DOHH2 (cell line): ENCODE data around the gene CCSER2.

ENCODE experiments used
- H3F3A ChIP-seq: fragments of 200-600 bp; sonication (generic), shearing (Covaris generic); 2 replicates; pipeline ENCODE4 v1.6.0; 2016; ENCODE audit warnings: antibody characterized with exemption, mild to moderate bottlenecking; ENCODE audit not compliant: control insufficient read depth, insufficient read depth
- H3K27ac ChIP-seq: fragments of 200-600 bp; sonication (generic); 2 replicates; pipeline ENCODE4 v1.5.1; 2014; ENCODE audit warnings: low read depth, mild to moderate bottlenecking, low read length, moderate library complexity
- H3K27me3 ChIP-seq: fragments of 200-600 bp; sonication (generic); 2 replicates; pipeline ENCODE4 v1.6.1; 2014; ENCODE audit warnings: mild to moderate bottlenecking, low read length, mixed read lengths; ENCODE audit not compliant: control insufficient read depth
- H3K36me3 ChIP-seq: fragments of 200-600 bp; sonication (generic); 2 replicates; pipeline ENCODE4 v1.6.1; 2014; ENCODE audit warnings: mild to moderate bottlenecking, low read length, moderate library complexity, mixed read lengths; ENCODE audit not compliant: control insufficient read depth
- H3K4me1 ChIP-seq: fragments of 200-600 bp; sonication (generic); 2 replicates; pipeline ENCODE4 v1.6.1; 2014; ENCODE audit warnings: mild to moderate bottlenecking, low read length, mixed read lengths; ENCODE audit not compliant: control insufficient read depth
- H3K4me2 ChIP-seq: fragments of 200-600 bp; sonication (generic); 2 replicates; pipeline ENCODE4 v1.6.0; 2014; ENCODE audit warnings: mild to moderate bottlenecking, low read length, moderate library complexity
- H3K4me3 ChIP-seq: fragments of 200-600 bp; sonication (generic); 2 replicates; pipeline ENCODE4 v1.5.1; 2014; ENCODE audit warnings: mild to moderate bottlenecking, low read length, mixed read lengths
- H3K79me2 ChIP-seq: fragments of 200-600 bp; sonication (generic); 2 replicates; pipeline ENCODE4 v1.6.1; 2014; ENCODE audit warnings: mild to moderate bottlenecking, low read length, mixed read lengths; ENCODE audit not compliant: control insufficient read depth
- H3K9me2 ChIP-seq: fragments of 200-600 bp; sonication (generic); replicated peaks from 2 replicates; pipeline ENCODE4 v1.6.1; 2014; ENCODE audit warnings: mild to moderate bottlenecking, low read length, mixed read lengths; ENCODE audit not compliant: control insufficient read depth
- H3K9me3 ChIP-seq: fragments of 200-600 bp; sonication (generic); 2 replicates; pipeline ENCODE4 v1.6.1; 2014; ENCODE audit warnings: antibody characterized with exemption, low read length, mixed read lengths; ENCODE audit not compliant: control insufficient read depth, insufficient read depth
- H4K20me1 ChIP-seq: fragments of 200-600 bp; sonication (generic); 2 replicates; pipeline ENCODE4 v1.6.0; 2014; ENCODE audit warnings: low read depth, mild to moderate bottlenecking, antibody characterized with exemption, low read length, moderate library complexity; ENCODE audit not compliant: control insufficient read depth, insufficient read depth
- CTCF ChIP-seq: fragments of 200-600 bp; sonication (generic); IDR thresholded peaks from one replicate; pipeline ENCODE4 v1.5.1; 2014; ENCODE audit warnings: antibody characterized with exemption, mild to moderate bottlenecking, low read depth, low read length; ENCODE audit not compliant: poor library complexity, severe bottlenecking
- EZH2phosphoT487 ChIP-seq: fragments of 200-600 bp; sonication (generic); IDR thresholded peaks from 2 replicates; pipeline ENCODE4 v1.6.1; 2017; ENCODE audit warnings: borderline replicate concordance, mild to moderate bottlenecking, antibody characterized with exemption, low read length, moderate library complexity, mixed read lengths

Gene CCSER2

GRCh38 chr10:84546609-84547008 is 218.2 kb downstream of the CCSER2 start:
- H3K4me1 ChIP-seq: no peaks in the 10 kb centered on the region
- H3K27me3 ChIP-seq: no peaks in the 10 kb centered on the region
- no peaks in the 10 kb centered on the region for H3K36me3 ChIP-seq
- no peak overlapping the region for H3K4me2 ChIP-seq
- no peak overlapping the region for H3K4me3 ChIP-seq
- H3K9me2 ChIP-seq: no peaks in the 10 kb centered on the region
- no peaks in the 10 kb centered on the region for H3F3A ChIP-seq
- no peak overlapping the region for H3K27ac ChIP-seq
- H3K79me2 ChIP-seq: no peaks in the 10 kb centered on the region
- TF ChIP-seq EZH2phosphoT487: no peak
- TF ChIP-seq CTCF: no peak
- no peaks in the 10 kb centered on the region for H3K9me3 ChIP-seq
- H4K20me1 ChIP-seq: no peaks in the 10 kb centered on the region

GRCh38 chr10:84547616-84548015 is 219.2 kb downstream of the CCSER2 start:
- TF ChIP-seq EZH2phosphoT487: no peak
- no peak for TF ChIP-seq CTCF
- Histone ChIP-seq H4K20me1 (no peaks in the 10 kb centered on the region), H3K4me2 (no peak overlapping the region), H3K36me3 (no peaks in the 10 kb centered on the region), H3K9me2 (no peaks in the 10 kb centered on the region), H3K9me3 (no peaks in the 10 kb centered on the region), H3K4me3 (no peak overlapping the region), H3K4me1 (no peaks in the 10 kb centered on the region), H3K27me3 (no peaks in the 10 kb centered on the region), H3K27ac (no peak overlapping the region), H3F3A (no peaks in the 10 kb centered on the region), H3K79me2 (no peaks in the 10 kb centered on the region)

- Histone ChIP-seq H3K9me2 (no peaks in the 10 kb centered on the region), H3K79me2 (no peaks in the 10 kb centered on the region), H3K9me3 (no peaks in the 10 kb centered on the region), H3K36me3 (no peaks in the 10 kb centered on the region), H3K27me3 (no peaks in the 10 kb centered on the region), H3K4me3 (no peak overlapping the region), H3K4me1 (no peaks in the 10 kb centered on the region), H4K20me1 (no peaks in the 10 kb centered on the region), H3K4me2 (no peak overlapping the region), H3F3A (no peaks in the 10 kb centered on the region), H3K27ac (no peak overlapping the region)
- TF ChIP-seq CTCF (peak; percentile 50), EZH2phosphoT487 (no peak)
Observed at GRCh38 chr10:84548869-84549268, 220.5 kb downstream of the CCSER2 start.
